Fibroblast of skin of right quadriceps (primary cell): ENCODE data around the gene TOMM20.
"Not testable (repeated sequence)": the region's sequence is repeated elsewhere in the genome, so short reads cannot be mapped to it uniquely, and the experiment has no call there.

Source experiments
- DNase-seq: peaks from one replicate; pipeline ENCODE4 v3.0.0-alpha.2; 2013

Gene TOMM20

DNA sequence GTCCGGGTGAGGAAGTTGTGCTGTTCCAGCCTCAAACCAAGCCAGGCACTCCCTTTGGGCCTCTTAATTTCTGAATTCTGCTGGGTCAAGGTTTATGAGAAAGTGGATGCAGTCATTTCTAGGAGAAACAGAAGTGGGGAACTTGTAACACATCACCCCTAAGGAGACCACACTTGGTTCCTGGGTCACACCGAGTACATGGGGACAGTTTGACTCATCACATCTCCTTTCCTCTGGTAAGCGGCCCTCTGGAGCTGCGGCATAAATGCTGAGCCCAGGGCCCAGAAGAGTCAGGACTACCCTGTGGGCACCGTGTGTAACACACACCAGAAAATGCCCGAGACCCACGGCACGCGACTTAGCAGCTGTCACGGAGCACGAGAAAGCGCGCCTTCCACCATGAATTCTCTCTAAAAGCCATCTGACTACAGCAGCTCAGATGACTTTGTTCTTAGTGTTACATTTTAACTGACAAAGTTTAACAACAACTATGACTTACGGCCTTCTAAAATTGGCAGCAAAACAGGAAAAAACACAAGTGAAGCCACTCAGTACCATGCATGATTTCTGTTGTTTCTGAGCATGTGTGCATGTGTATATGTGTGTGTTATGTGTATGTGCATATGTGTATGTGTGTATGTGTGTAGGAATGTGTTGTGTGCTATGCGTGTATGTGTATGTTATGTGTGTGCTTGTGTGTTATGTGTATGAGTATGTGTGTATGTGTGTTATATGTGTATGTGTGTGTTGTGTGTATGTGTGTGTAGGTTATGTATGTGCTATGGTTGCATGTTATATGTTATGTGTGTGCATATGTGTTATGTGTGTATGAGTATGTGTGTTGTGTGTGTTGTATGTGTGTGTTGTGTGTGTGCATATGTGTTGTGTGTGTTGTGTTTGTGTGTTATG lies 50.8 kb downstream of the TOMM20 start:
- DNase-seq: peak; percentile 46

DNA sequence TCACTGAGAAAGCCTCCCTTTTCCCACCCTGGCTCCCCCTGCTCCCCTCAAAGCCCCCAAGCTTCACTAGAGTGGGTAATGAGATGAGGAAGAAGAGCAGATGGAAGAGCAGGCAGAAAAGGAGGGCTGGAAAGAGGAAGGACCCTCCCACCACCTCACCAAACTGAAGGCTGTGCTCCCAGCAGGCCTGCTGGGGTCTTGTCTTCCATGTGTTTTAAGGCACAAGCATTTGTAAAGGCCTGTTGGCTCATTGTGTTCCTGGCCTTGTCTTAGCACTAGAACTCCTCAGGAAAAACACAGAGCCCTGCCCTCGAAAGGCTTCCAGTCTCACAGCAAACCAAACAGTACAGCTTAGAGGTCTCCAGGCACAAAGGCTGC lies 51.5 kb downstream of the TOMM20 start:
- DNase-seq: no peak

DNA sequence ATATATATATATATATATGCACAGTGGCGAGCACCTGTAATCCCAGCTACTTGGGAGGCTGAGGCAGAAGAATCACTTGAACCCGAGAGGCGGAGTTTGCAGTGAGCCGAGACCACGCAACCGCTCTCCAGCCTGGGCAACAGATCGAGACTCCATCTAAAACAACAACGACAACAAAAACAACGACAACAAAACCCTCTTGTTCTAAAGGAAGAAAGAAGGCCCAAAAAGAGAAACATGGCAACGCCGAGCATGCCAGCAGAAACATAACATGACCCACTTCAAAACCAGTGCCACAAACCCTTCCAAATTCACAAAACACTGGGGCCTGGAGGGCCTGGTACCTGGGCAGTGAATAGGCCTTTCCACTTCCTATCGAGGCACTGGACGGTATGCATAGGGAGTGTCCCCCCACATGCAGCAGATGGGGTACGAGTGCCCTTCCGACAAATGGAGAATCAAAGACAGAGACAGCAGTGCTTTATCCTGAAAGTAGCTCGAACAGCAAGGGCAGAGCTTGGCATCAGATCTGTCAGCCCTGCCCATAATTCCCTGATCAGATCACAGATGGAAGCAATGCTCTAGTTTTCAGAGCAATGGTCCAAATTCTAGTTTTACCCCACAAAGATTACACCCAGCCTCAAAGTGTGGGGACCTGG lies 52.0 kb downstream of the TOMM20 start:
- DNase-seq: no peak

DNA sequence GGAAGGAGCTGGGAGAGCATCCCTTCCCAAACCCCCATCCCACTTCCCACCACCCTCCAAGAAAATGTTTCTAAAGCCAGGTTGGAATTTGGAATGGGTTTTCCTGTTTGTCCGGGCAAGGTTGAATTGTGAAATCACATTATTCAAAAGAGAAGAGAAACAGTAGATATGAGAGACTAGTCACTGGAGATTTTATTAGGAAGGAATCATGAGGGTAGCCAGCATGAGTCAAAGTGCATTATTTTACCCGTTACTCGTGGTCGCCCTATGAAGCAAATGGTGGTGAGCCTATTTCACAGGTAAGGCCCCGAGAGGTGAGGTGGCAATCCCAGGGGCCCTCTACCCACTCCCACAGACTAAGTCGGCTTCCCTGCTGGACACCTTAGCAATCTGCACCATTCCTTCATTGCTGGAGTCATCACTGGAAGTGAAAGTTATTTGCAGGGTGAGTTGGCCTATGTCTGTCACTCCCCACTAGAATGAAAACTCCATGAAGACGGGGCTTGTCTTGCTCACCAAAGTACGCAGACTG lies 52.8 kb downstream of the TOMM20 start:
- no peak for DNase-seq

DNA sequence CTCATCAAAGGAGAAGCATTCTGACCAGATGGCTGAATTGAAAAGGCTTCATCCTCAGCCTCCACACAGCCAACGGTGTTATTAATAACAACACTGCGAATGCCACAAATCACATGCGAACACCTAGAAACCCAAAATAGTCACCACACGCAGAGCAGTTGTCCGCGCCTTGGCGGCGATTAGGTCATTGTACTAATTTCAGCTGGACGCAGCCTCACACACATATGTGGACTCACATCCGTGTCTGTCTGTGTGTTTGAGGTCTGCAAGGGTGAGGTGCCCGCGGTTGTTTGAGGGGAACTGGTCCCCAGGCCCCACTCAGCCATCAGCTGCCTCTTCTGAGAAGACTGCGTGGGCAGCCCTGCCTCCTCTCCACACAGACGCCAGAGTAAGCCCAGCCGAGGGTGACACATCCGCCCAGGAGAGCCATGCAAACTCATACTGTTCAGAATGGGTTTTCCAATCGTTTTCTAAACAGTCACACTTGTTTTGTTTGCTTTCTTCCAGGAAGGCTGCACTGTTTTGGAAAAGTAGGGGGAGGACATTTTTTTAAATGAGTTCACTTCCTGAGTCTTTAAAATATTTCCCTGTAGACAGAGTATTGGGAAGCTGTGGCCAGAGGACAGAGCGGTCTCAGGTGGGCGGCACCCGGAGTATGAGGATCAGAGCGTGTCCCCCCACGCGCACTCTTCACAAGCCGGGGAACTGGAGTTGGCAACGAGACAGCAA lies 53.4 kb downstream of the TOMM20 start:
- DNase-seq: peak; percentile 94

DNA sequence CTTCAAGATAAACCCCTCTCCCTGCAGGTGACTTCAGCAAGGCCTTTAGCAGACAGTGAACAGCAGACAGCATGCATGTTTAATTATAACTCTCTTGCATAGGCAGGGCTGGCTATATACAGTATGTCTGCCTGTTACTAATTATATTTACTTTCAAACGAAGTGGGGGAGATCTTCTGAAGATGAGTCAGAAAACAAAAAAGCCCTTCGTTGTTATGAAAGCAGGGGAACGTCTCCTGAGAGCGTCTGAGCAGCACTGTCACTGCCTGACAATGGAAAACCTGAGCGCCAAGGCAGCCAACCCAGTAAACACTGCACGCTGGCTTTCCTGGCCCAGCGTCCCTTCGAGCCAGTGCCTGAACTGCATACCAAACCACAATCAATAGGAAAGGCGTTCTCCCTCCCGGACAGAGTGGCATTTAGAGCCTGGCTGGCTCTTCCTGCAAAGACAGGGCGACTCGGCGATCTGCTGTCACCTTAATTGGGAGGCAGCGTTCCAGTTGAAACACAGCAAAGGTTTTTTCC lies 54.1 kb downstream of the TOMM20 start:
- DNase-seq: peak; percentile 95

DNA sequence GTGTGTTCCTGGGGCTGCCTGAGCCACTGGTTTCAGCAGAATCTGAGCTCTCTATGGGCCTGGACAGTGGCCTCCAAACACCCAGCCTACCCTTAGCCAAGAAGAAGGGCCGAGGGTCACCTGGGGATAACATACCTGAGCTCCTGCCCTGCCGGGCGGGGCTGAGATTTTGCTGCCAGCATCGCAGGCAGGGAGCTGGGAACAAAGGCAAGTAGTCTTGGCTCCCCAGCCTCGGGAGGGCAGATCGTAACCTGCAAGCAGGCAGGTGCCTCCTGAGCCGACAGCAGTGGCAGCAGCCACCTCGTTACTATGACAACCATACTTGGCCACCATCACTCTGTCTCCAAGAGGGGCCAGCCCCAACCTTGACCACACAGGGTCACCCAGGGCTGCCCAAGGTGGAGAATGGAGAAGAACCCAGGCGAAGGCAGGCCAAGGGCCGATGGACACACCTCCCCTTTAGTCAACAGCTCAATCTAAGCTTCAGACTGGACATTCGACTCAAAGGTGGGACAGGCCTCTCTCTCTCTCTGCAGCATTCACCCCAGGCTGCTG lies 54.6 kb downstream of the TOMM20 start:
- DNase-seq: no peak

DNA sequence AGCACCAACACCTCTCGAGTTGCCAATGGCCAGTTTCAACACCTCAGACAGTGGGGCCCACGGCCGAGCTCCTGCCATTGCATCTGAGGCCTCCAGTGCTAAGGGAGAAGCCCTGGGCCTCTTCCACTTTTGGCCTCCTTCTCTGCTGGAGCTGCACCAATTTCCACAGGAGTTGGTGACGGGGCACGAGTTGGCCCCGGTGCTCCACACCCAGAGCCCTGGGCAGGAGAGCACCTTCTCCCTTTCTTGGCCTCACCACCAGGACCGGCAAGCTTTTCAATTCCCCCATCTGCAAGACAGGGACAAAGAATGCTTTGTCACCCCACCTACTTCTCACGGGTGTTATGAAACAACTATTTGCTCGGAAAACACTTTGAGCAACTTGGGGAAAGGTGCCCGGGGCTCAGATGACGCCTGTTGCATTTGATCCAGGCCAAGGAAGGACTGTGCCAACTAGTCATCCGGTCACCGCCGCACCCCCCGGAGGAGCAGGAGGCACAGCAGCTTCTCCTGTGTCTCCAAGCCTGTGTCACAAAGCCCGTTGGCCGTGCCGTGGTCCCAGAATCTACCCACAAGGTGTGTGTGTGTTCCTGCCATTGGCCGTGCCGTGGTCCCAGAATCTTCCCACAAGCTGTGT lies 55.2 kb downstream of the TOMM20 start:
- DNase-seq: no peak

DNA sequence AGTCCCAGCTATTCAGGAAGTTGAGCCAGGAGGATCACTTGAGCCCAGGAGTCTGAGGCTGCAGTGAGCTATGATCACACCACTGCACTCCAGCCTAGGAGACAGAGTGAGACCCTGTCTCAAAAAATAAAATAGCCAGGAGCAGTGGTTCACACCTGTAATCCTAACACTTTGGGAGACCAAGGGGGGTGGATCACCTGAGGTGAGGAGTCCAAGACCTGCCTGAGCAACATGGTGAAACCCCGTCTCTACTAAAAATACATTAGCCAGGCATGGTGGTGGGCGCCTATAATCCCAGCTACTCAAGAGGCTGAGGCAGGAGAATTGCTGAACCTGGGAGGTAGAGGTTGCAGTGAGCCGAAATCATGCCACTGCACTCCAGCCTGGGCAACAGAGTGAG lies 56.1 kb downstream of the TOMM20 start:
- DNase-seq: not testable (repeated sequence)

DNA sequence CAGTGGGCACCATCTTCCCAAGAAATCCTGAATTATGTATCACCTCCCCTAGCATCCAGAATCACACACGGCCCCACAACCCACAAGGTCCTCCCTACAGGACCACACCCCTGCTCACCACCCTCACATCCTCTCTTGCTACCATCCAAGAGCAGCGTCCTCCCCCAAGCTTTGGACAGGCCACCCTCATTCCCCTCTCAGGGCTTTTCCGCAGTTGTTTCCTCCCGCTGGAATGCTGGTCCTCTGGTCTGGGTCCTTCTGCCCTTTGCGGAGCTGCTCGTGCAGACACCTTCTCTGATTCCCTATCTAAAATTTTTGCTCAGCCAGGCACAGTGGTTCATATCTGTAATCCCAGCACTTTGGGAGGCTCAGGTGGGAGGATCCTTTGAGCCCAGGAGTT lies 56.5 kb downstream of the TOMM20 start:
- DNase-seq: no peak

DNA sequence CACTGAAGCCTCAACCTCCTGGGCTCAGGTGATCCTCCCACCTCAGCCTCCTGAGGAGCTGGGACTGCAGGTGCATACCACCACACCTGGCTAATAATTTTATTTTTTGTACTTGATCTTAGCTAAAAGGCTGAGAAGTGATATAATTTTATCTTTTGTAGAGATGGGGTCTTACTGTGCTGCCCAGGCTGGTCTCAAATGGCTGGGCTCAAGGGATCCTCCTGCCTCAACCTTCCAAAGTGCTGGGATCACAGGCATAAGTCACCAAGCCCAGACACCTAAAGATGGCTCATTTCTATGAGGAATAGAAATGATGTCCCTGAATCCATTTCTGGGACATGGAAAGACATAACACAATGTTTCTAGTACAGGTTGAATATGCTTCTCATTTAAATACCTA lies 57.8 kb downstream of the TOMM20 start:
- DNase-seq: no peak

DNA sequence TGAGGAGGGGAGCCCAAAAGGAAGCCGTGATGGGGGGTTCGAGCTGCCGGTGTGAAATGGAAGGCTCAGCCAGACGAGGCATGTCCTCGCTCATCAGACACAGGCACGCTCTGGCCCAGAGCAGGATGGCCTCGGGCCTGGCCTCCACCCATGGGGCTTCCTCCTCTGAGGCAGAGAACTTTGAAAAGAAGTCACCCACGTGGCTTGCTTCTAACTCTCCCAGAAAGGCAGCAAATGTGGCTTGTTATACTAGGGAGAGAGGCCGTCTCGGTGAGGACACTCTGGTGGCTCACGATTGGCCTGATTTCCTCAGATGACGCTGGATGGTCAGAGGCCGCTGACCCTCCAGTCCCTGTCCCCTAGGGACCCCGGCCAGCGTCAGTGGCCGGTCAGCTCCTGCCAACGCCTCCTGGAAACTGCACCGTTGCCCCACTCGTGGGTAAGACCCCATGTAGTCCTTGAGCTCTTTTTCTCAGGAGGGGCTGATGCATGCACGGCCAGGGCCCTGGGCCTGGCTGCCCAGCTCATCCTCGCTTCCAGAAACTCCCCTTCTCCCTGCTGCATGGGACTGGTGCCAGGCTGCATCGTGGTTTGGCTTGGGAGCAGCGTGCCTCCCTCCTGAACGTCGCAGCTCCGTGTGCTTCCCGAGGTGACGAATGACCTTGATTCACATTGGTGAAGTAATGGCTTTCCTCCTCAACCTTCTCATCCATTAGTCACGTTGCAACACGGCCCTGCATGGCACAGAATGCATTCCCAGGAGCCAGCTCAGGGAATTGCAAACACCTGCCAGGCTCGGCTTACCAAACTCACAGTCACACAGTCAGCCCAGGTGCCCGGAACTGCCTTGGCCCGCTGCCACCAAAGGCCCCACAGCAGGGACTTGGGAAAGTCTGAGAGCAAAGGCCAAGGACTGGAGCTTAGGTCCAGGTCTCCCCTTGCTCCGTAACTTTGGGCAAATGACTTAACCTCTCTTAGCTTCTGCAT lies 58.8 kb downstream of the TOMM20 start:
- DNase-seq: peak; percentile 91

DNA sequence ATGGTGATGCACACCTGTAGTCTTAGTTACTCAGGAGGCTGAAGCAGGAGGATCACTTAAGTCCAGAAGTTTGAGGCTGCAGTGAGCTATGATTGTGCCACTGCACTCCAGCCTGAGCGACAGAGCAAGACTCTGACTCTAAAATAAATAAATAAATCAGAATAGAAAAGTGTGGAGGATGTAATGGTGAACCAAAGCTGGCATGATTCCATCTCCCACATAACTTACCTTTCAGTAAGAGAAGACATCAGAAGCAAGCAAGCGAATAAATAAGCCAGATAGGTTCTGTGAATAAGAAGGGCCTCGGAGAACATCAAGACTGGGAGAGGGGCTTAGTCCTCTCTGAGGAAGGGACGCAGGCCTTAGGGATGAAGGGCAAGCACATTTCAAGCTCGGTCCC lies 59.5 kb downstream of the TOMM20 start:
- DNase-seq: no peak

DNA sequence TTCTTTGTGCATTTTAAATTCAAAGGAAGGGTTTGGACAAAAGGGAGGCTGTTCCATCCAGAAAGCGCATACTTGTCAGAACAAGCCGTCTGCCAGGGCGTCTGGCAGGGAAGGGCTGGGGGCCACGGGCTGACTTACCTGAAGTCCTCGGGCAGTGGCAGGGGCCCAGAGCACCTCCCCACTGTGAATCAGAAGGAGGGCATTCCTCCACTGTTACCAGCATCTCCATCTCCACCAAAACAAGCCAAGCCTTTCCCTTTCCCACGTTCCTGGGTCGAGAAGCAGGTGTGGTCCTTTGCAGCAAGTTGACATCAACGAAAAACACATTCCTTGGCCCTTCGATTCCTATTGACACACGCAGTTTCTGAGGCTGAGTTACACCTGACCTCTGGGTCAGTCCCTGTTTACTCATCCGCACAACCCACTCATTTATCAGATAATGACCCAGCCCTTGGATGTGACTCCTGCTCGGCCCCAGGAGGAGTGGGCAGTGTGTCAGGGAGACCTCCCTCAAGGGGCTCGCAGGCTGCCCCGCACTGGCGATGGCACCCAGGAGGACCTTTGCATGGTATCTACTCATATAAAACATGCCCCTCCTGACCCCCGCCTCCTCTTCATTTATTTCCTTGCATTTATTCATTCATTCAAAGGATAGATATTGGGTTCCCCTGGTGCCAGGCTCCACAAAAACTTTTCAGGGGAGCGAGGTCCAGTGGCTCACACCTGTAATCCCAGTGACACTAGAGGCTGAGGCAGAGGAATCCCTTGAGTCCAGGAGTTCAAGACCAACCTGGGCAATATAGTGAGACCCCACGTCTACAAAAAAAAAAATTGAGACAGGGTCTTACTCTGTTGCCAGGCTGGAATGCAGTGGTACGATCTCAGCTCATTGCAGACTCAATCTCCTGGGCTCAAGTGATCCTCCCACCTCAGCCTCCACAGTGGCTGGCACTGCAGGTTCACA lies 60.2 kb downstream of the TOMM20 start:
- DNase-seq: peak; percentile 39

DNA sequence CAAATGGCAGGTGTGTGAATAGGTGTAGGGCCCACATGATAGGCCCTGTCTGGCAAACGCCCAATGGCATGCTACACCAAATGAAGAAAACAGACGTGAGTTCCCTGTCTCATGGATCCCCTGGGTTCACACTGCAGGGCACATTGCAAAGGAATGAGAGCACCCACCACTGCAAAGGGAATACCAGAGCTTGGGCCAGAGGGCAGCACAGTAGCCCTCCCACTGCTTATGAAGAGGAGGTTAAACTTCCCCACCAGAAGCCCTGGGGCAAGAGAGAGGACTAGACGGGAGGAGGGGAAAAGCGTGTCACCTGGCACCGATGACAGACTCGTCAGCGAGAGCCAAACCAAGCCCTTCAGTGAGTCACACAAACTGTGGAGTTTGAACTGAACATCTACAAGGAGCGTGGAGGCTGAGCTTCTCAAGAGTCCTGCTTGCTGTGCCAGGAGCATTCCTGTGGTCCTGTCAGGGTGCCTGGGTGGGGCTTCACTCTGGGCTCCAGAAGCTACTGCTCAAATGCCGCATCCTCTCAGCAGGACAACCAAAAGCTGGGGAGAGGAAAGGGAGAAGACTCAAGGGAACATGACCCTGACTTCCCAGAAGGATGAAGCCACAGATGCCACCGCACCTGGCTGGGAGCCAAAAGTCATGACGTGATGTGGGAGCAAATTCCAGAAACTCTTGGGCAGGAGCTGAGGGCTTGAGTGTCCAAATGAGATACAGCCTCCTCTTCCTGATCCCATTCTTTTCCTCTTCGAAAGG lies 61.1 kb downstream of the TOMM20 start:
- DNase-seq: peak; percentile 99

DNA sequence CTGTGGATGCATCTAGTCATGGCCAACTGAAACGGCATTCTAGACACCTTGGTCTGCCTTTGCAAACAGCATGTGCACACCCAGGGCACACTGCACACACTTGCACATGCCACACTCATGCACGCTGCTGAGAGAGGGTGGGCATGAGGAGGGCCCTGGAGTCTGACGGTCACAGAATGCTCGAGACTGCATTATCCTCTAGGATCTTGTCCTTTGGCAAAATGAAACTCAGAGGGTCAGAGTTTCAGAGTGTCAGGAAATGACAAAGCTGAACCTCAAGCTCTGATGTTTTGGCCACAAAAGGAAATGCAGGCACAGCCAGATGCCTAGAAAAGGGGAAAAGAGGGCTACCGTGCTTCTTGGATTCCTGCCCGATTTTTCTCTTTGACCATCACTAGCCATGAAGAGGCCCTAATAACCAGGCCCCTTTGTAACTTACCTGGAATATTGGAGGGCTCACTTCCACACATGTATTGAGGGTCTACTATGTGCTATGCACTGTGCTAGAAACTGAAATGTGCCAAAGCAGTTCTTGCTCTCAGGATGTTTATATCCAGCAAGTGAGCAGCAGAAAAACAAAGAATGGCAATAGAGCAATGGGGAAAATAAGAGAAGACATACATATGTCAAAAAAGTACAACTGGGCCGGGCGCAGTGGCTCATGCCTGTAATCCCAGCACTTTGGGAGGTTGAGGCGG lies 65.4 kb downstream of the TOMM20 start:
- DNase-seq: no peak

DNA sequence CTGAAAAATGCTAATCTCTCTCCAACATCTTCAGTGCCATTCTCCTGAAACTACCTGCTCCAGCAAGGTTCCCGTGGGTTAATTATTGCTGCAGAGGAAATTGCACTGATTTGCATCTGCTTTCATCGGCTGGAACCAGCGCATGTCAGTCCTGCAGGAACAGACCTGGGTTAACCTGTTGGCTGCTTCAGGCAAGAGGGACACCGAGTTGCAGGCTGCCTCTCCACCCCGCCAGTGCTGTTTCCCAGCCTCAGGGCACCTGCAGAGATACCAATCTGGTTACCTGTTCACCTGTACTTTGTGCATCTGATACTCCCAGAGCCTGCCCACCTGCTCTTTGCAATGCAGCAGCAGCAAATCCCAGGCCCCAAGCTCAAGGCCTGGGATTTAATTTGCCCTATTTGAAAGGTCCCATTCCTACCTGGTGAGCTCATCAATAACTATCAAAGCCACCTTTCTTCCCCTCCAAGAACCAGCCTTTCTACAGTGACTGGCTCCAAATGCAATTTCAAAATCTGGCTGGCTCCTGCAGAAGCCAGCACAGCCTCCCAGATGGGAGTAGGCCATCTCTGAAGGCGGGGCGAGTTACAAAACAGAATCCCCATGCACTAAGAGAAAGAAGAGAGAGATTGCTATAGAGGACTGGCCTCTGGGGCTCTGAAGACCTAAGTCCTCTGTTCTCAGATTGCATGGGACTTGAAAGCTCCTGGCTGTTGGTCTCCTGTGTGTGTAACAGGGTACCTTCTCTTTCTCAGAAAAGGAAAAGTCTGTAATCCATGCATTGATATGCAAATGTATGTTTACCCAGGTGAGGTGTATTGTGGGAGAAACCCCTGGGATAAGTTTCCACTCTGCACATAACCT lies 67.8 kb downstream of the TOMM20 start:
- no peak for DNase-seq
